Measurements from ENCODE around the gene YDJC. TPM values are rescaled to one million over a fixed set of nuclear protein-coding genes. Genes with fewer than 3 reads are reported as not detected.

Gene YDJC
- total and polyA plus RNA-seq, 2 of the 13 experiments (the other 11 are each of a cell fraction or from before 2014, with no cell fraction given): 15.3 to 32.0 TPM

- TF ChIP-seq AKNA (CRISPR knock-in tag; IDR thresholded peaks at IDR 0.05; ENCODE audit: borderline replicate concordance) (no peak), THAP9 (CRISPR knock-in tag; IDR thresholded peaks at IDR 0.05; ENCODE audit: borderline replicate concordance) (no peak), NCOA5 (CRISPR knock-in tag; IDR thresholded peaks at IDR 0.05) (no peak), SOX13 (IDR thresholded peaks at IDR 0.05) (no peak; the same call in 1 of the 2 replicates), SOX13 (CRISPR knock-in tag; conservative IDR thresholded peaks at IDR 0.05 in 1 of 2, IDR thresholded peaks at IDR 0.05 in 1 of 2) (peak in 1 of 2 experiments; percentile 20; a peak in 1 of 4 replicates), GATAD1 (CRISPR knock-in tag; IDR thresholded peaks at IDR 0.05) (no peak), MXD3 (CRISPR knock-in tag; IDR thresholded peaks at IDR 0.05) (no peak; the same call in 1 of the 2 replicates), ZNF12 (CRISPR knock-in tag; IDR thresholded peaks at IDR 0.05) (no peak), TP53 (CRISPR knock-in tag; conservative IDR thresholded peaks at IDR 0.05) (no peak), PAF1 (CRISPR knock-in tag; IDR thresholded peaks at IDR 0.05) (no peak), GZF1 (CRISPR knock-in tag; IDR thresholded peaks at IDR 0.05) (no peak), ZNF362 (CRISPR knock-in tag; IDR thresholded peaks at IDR 0.05; ENCODE audit: borderline replicate concordance) (no peak), ZNF512 (CRISPR knock-in tag; IDR thresholded peaks at IDR 0.05) (no peak), ZNF7 (CRISPR knock-in tag; IDR thresholded peaks at IDR 0.05) (no peak), MAF1 (CRISPR knock-in tag; IDR thresholded peaks at IDR 0.05; ENCODE audit: borderline replicate concordance) (no peak), ZNF746 (CRISPR knock-in tag; IDR thresholded peaks at IDR 0.05) (peak; percentile 78; the same call in 1 of the 2 replicates), ATRX (CRISPR knock-in tag; IDR thresholded peaks at IDR 0.05; ENCODE audit: borderline replicate concordance) (no peak), ZZZ3 (CRISPR knock-in tag; IDR thresholded peaks at IDR 0.05; ENCODE audit: borderline replicate concordance) (no peak), ATAD3A (CRISPR knock-in tag; IDR thresholded peaks at IDR 0.05) (no peak)
Measured at GRCh38 chr22:21657360-21658032, 27.7 kb upstream of the YDJC start (continued).
